ENCODE measurements around the gene FAM120AOS.

FAM120AOS gene

DNA sequence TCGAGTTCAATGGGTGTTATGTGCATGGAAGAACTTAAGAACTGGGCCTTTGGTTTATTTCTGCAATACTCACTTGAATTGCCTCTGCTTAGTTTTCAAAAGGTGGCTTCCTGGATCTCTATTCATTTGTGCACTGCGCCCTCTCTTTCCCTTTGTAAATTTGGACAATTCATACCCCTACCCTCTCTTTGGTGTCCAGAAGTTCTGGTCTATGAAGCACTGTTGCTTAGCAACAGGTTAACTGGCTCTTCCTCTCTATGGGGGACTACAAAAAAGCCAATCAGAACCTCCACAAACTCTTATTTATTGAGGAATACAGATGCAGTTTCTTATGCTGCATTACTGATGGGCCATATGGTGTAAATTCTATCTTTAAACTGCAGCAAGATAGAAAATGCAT, 15.4 kb downstream of the FAM120AOS start:
- DNase-seq (ENCODE audit: low spot score), result no peak

GRCh38 chr9:93436655-93437407, 16.6 kb downstream of the FAM120AOS start:
- no peak for DNase-seq (ENCODE audit: low spot score)

GRCh38 chr9:93436218-93436617, 17.2 kb downstream of the FAM120AOS start:
- DNase-seq (ENCODE audit: low spot score), result no peak

- DNase-seq (ENCODE audit: low spot score), result no peak
Measured at GRCh38 chr9:93435386-93435785, 18.0 kb downstream of the FAM120AOS start.

DNA sequence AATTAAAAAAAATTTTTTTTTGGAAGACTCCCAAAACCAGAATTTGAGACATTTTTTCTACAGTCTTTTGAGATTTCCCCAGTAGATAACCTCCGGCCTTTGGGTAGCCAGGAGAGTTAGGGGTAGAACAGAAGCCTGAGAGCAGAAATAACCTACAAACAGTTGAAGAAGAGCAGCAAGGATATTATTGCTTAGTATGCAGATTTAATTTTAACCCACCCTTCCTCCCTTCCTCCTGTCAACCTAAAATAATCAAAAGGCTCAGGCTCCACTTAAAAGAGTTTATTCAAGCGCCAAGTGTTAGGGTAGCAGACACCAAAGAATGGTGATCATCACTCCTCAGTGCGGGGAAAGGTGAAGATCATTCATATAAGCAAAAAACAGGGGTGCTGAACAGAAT, 19.3 kb downstream of the FAM120AOS start:
- no peak for DNase-seq (ENCODE audit: low spot score)

DNA sequence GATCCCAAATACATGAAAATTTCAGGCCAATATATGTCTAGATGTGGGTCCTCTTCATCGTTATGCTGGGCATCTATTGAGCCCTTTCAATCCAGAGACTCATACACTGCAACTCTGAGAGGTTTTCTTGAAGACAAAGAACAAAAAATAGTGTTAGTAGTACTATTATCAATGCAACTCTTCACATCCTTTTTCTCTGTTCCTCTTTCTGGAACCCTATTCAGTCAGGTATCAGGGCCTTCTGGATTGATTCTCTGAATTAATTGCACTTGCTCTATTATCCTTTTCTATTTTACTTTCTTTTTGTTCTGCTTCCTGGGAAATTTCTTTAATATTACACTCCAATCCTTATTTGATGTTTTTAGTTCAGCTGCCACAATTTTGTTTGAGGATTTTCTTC, 20.4 kb downstream of the FAM120AOS start:
- DNase-seq (ENCODE audit: low spot score), result no peak

GRCh38 chr9:93431539-93432105, 21.8 kb downstream of the FAM120AOS start:
- DNase-seq (ENCODE audit: low spot score), result no peak

DNA sequence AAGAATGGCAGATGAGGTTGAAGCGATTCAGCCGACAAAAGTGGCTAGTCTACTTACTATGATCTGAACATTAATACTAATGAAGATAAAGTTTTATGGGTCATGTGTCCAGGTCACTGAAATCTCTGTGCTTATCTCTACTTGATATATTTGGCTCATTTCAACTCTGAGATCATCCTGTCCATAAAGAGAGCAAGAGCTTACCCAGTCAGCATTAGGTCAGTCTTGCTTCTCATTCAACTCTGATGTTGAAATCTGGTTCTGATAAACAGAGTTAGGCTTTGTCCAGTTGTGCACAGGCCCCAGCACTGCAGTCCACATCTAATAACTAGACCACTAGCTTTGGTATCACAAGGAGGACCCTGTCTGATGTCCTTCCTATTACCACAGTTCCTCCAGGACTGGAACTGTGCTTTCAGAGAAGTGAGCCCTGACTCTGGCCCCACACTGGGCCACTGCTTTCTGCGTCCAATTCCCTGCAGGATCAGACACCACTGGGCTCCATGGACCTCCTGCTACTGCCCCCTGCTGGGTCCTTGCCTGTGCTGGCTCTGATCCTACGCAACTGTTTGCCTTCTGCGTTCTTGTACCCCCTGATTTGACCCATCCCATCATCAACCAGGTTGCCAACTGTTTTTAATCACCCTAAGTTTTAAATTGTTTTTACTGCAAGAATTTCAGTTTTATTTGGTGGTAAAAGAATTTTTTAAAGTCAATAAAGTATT, 25.6 kb downstream of the FAM120AOS start:
- no peak for DNase-seq (ENCODE audit: low spot score)

DNA sequence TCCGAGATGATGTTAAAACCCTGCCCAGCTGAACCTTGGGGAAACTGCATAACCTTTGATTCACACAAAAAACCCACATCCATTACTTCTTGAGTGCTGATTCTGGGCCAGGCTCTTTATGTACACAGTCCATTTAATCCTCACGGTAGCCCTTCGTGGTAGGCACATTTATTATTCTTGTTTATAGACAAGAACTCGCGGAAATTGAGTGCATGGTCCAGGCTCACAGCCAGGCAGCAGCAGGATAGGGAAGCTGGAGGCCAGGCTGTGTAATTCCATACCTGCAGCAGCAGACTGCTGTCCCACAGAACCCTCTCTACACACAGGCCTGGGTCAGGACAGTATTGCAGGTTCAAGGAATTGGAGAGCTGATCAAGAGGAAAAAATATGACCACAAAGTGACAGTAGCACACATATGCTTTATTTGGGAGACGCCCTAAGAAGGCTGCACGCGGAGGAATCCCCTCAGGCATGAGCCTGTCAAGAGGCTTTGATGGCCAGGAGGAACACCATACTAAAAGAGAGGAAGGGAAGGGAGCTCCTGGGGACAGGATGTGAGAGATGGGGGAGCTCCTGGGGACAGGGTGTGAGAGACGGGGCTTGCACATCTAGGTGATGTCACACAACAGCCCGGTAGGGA, 30.3 kb downstream of the FAM120AOS start:
- no peak for DNase-seq (ENCODE audit: low spot score)

DNA sequence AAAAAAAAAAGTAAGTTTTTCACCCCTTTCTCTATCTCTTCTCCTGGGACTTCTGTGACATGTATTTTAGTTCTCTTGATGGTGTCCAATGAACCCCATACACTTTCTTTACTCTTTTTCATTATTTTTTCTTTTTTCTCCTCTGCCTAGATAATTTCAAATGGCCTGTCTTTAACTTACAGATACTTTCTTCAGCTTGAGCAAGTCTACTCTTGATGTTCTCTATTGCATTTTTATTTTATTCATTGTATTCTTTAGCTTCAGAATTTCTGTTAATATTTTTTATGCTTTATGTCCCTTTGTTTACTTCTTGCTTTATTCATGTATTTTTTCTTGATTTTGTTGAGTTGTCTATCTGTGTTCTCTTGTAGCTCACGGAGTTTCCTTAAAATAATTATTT, 34.4 kb downstream of the FAM120AOS start:
- no peak for DNase-seq (ENCODE audit: low spot score)

- DNase-seq (ENCODE audit: low spot score), result no peak
Measured at GRCh38 chr9:93417538-93417937, 35.8 kb downstream of the FAM120AOS start.

DNA sequence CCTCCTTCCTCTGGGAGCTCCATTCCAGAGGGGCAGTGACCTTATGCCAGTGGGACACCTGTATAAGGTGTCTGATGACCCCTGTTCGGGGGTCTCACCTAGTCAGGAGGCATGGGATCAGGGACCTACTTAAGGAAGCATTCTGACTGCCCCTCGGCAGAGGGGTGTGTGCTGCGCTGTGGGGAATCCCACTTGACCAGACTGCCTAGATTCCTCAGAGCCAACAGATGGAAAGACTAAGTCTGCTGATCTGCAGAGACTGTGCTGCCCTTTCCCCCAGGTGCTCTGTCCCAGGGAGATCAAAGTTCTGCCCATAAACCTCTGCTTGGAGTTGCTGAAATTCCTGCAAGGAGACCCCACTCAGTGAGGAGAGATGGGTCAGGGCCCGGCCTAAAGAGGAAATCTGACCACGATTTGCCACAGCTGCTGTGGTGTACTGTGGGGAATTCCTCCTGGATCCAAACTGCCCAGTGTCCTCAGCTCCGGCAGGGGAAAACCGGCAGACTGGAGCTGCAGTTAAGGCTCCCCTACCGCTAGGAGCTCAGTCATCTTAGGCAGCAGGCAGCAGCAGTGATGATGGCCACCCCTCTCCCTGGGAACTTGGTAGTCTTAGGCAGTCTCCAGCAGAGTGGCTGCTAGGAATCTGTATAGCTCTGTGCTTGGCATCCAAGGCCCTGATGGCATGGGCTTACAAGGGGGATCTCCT, 36.7 kb downstream of the FAM120AOS start:
- no peak for DNase-seq (ENCODE audit: low spot score)

DNA sequence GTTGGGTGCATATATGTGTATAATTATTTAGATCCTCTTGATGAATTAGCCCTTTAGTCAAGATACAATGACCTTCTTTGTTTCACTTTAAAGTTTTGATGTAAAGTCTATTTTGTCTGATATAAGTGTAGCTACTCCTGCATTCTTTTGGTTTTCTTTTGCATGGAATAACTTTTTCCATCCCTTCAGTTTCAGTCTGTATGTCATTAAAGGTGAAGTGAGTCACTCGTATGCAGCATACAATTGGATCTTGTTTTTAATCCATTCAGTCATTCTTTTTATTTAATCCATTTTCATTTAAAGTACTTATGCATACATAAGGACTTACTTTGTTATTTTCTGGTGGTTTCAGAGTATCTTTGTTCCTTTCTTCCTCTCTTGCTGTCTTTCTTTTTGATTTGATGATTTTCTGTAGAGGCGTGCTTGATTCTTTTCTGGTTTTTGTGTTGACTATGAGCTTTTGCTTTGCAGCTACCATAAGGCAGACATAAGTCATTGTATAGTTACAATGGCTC, 38.1 kb downstream of the FAM120AOS start:
- DNase-seq (ENCODE audit: low spot score), result no peak

DNA sequence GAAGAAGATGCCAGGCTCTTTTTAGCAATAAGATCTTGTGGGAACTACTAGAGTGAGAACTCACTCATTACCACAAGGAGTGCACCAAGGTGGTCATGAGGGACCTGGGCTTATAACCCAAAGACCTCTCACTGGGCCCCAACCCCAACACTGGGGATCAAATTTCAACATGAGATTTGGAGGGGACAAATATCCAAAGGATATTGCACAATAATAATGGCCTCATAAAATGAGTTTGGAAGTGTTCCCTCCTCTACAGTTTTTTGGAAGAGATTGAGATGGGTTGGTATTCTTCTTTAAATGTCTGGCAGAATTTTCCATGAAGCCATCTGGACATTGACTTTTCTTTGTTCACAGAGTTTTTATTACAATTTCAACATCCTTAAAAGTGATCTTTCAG, 39.9 kb downstream of the FAM120AOS start:
- DNase-seq (ENCODE audit: low spot score), result no peak

- DNase-seq (ENCODE audit: low spot score), result no peak
Measured at GRCh38 chr9:93406371-93406770, 47.0 kb downstream of the FAM120AOS start.

- no peak for DNase-seq (ENCODE audit: low spot score)
Measured at GRCh38 chr9:93398471-93398870, 54.9 kb downstream of the FAM120AOS start.

GRCh38 chr9:93397661-93398373, 55.6 kb downstream of the FAM120AOS start:
- no peak for DNase-seq (ENCODE audit: low spot score)

Measured in D341Med (cell line).